ENCODE measurements around the gene PRKN.
"Not testable (repeated sequence)": the region's sequence is repeated elsewhere in the genome, so short reads cannot be mapped to it uniquely, and the experiment has no call there.

GRCh38 chr6:161886545-161886944, 841.0 kb downstream of the PRKN start:
- not testable (repeated sequence) for TF ChIP-seq CTCF (conservative IDR thresholded peaks at IDR 0.05; ENCODE audit: low read depth in 2 of 2); EZH2 (IDR thresholded peaks at IDR 0.05; ENCODE audit: low read depth, unreplicated experiment); REST (IDR thresholded peaks at IDR 0.05; ENCODE audit: unreplicated experiment); STAT1 (IDR thresholded peaks at IDR 0.05; ENCODE audit: unreplicated experiment); POLR2AphosphoS5 (IDR thresholded peaks at IDR 0.05; ENCODE audit: low read depth); NANOG (IDR thresholded peaks at IDR 0.05; ENCODE audit: borderline replicate concordance); EZH2phosphoT487 (IDR thresholded peaks at IDR 0.05; ENCODE audit: unreplicated experiment)

Data from GM23338 (cell line).